ENCODE data around the gene SUMF1. TPM values are rescaled to one million over a fixed set of nuclear protein-coding genes. Genes with fewer than 3 reads are reported as not detected.

The SUMF1 gene
- total RNA-seq, 6 experiments from 2014 or later, result 15.9 to 32.4 (median 21.3) TPM

DNA sequence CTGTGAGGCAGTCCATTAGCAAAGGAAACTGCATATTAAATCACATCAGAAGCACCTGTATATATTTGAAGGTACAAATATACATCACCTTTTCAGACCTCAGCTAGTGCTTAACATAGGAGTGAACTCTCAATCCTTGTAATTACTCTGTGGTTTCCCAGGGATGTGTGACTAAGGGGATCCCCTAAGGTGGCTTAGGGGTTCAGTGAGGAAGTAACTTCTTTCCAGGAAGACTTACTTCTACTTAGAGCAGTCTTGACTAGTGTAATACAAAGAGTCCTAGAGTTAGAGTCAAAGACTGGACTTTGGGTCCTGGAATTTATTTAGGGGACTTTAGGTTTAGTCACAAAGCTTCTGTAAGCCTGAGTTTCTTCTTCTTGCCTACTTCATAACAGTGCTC is 8.7 kb upstream of the SUMF1 start:
- Histone ChIP-seq H3K9me3 (no peaks in the 10 kb centered on the region), H3K36me3 (no peaks in the 10 kb centered on the region), H3K27me3 (no peaks in the 10 kb centered on the region), H3K4me3 (no peak overlapping the region), H3K4me1 (peaks cover 0 to 16% (median 0%) of the 10 kb centered on the region in 4 donors), H3K27ac (no peak overlapping the region)
- intact Hi-C loops (cut with DNase I), result no loop called here
- no peak for ATAC-seq
- no peak for DNase-seq
- no peak for TF ChIP-seq POLR2A (IDR thresholded peaks at IDR 0.05)
- TF ChIP-seq, protein P1, sequence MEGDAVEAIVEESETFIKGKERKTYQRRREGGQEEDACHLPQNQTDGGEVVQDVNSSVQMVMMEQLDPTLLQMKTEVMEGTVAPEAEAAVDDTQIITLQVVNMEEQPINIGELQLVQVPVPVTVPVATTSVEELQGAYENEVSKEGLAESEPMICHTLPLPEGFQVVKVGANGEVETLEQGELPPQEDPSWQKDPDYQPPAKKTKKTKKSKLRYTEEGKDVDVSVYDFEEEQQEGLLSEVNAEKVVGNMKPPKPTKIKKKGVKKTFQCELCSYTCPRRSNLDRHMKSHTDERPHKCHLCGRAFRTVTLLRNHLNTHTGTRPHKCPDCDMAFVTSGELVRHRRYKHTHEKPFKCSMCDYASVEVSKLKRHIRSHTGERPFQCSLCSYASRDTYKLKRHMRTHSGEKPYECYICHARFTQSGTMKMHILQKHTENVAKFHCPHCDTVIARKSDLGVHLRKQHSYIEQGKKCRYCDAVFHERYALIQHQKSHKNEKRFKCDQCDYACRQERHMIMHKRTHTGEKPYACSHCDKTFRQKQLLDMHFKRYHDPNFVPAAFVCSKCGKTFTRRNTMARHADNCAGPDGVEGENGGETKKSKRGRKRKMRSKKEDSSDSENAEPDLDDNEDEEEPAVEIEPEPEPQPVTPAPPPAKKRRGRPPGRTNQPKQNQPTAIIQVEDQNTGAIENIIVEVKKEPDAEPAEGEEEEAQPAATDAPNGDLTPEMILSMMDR (IDR thresholded peaks at IDR 0.05), result no peak

DNA sequence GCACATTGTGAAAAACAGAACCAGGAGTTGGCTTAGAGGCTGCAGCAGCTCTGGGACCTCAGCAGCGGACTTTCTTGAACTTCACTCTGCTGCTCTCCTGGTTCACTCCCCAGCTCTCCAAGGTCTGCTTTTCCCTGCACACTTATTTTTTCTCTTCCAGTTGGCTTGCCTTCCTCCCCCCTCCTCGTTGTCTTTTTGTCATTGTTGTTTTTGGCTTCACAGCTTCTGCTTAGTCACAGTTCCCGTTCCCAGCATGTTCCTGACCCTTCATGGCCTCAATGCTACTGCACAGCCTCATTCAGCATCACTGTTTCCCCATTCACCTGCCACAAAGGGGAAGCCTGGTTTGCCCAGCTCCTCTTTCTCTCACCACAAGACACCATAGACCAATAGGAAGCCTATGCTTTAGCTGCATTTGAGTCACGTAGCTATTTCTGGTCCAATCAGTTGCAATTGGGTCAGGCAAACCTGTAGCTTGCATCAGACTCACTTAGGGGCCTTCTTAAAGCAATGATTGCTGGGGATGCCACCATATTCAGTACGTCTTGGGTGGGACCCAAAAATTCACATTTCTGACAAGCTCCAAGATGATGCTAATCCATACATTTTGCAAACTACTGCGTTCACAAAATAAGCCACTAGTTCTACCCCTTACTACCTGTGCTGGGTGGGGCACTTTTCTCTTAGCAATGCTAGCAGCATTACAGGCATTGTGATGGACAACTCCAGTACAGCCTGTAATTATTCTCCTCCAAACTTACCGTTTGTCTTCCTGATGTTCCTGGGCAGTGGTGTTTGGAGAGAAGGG is 7.8 kb upstream of the SUMF1 start:
- H3K4me3 ChIP-seq, result no peak overlapping the region
- H3K36me3 ChIP-seq, result no peaks in the 10 kb centered on the region
- H3K4me1 ChIP-seq, result peaks cover 0 to 16% (median 0%) of the 10 kb centered on the region in 4 donors
- TF ChIP-seq, protein P1 (IDR thresholded peaks at IDR 0.05), result no peak
- TF ChIP-seq POLR2A (IDR thresholded peaks at IDR 0.05), result no peak
- DNase-seq (peak; percentile 40 to 66 (median 64)), ATAC-seq (peak; percentile 75 to 91 (median 83))
- H3K9me3 ChIP-seq, result no peaks in the 10 kb centered on the region
- no peaks in the 10 kb centered on the region for H3K27me3 ChIP-seq
- intact Hi-C loops (cut with DNase I), result no loop called here
- 38% methylated on average over 7 of the region's 7 CpGs for WGBS (ENCODE audit: insufficient coverage, low coverage, low lambda C conversion rate, missing lambda C conversion rate)
- H3K27ac ChIP-seq, result peak overlapping the region in 1 of 3 donors; percentile 27

DNA sequence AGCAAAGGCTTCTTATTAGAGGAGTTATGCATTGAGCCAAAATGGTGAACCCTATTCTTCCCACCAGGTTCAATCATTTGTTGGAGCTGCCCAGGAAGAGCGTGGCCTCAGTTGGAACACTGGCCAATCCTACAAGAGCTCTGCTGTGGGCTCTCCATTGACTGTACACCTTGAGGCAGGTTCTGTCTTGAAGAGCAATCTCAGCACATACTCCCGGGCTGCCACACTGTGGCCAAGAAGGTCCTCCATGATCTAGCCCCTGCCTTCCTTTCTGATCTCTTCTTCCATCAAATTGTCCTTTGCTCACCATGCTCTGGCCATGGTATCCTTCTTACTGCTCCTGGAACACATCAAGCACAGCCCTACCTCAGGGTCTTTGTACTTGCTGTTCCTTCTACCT is 5.7 kb upstream of the SUMF1 start:
- Histone ChIP-seq H3K9me3 (no peaks in the 10 kb centered on the region), H3K27ac (no peak overlapping the region), H3K36me3 (no peaks in the 10 kb centered on the region), H3K4me3 (no peak overlapping the region), H3K4me1 (peaks cover 0 to 16% (median 0%) of the 10 kb centered on the region in 4 donors), H3K27me3 (no peaks in the 10 kb centered on the region)
- WGBS (ENCODE audit: insufficient coverage, low coverage, low lambda C conversion rate, missing lambda C conversion rate), result no CpG with 5 or more reads among the region's 2 CpGs
- ATAC-seq (no peak), DNase-seq (no peak)
- TF ChIP-seq POLR2A (IDR thresholded peaks at IDR 0.05), result no peak
- intact Hi-C loops (cut with DNase I), result no loop called here

DNA sequence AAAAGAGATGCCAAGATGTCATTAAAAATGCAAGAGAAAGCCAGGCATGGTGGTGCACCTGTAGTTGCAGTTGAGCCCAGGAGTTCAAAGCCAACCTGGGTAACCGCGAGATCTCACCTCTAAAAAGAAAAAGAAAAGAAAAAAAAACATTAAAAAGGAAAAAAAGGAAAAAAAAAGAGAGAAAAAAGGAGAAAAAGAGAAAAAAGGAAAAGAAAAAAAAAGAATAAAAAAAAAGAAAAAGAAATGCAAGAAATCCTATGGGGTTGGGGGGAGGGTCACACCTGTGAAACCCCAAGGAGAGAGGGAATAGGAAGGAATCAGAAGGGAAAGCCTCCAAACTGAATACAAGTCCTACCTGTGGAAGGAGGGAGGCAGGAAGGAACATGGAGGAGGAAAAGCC is 5.2 kb upstream of the SUMF1 start:
- TF ChIP-seq, protein P1 (IDR thresholded peaks at IDR 0.05), result no peak
- no peak for TF ChIP-seq POLR2A (IDR thresholded peaks at IDR 0.05)
- H3K4me3 ChIP-seq, result no peak overlapping the region
- 73% methylated on average over 2 of the region's 2 CpGs for WGBS (ENCODE audit: insufficient coverage, low coverage, low lambda C conversion rate, missing lambda C conversion rate)
- H3K27me3 ChIP-seq, result no peaks in the 10 kb centered on the region
- intact Hi-C loops (cut with DNase I), result no loop called here
- H3K9me3 ChIP-seq, result no peaks in the 10 kb centered on the region
- DNase-seq (no peak), ATAC-seq (no peak)
- H3K27ac ChIP-seq, result no peak overlapping the region
- peaks cover 0 to 16% (median 0%) of the 10 kb centered on the region in 4 donors for H3K4me1 ChIP-seq
- no peaks in the 10 kb centered on the region for H3K36me3 ChIP-seq

DNA sequence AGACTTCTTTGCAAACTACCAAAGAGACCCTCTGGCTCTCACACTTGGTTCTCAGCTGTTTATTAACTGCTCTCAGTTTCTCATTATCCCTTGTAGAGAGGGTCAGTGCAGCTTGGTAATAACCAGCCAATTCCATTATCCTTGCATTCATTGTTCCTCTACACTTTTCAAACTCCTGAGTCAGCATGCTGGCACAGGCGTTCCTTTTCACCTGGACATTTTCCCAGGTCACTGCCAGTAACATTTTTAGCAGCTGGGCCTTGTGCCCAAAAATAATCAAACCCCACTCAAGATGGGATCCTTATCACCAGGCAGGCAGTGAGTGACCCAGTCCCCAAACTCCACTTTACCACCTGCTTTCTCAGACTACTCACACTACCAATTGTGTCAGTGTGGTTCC is 4.8 kb upstream of the SUMF1 start:
- H3K9me3 ChIP-seq, result no peaks in the 10 kb centered on the region
- peak in 1 of 4 donors; percentile 37 for ATAC-seq
- no peak overlapping the region for H3K27ac ChIP-seq
- 0% methylated on average over 1 of the region's 1 CpG for WGBS (ENCODE audit: insufficient coverage, low coverage, low lambda C conversion rate, missing lambda C conversion rate)
- H3K36me3 ChIP-seq, result no peaks in the 10 kb centered on the region
- H3K27me3 ChIP-seq, result no peaks in the 10 kb centered on the region
- intact Hi-C loops (cut with DNase I), result no loop called here
- TF ChIP-seq, protein P1 (IDR thresholded peaks at IDR 0.05), result no peak
- TF ChIP-seq POLR2A (IDR thresholded peaks at IDR 0.05), result no peak
- peaks cover 0 to 16% (median 0%) of the 10 kb centered on the region in 4 donors for H3K4me1 ChIP-seq
- H3K4me3 ChIP-seq, result no peak overlapping the region
- DNase-seq, result peak in 1 of 3 donors; percentile 58
